Limb (tissue), 2 donors: ENCODE measurements around the gene MAGI2.

Experiments
- DNase-seq, 2 donors: peaks; one replicate each; pipeline ENCODE4 v3.0.0-alpha.2; 2016; ENCODE audit errors: extremely low spot score in 2 of 2

Gene MAGI2

DNA sequence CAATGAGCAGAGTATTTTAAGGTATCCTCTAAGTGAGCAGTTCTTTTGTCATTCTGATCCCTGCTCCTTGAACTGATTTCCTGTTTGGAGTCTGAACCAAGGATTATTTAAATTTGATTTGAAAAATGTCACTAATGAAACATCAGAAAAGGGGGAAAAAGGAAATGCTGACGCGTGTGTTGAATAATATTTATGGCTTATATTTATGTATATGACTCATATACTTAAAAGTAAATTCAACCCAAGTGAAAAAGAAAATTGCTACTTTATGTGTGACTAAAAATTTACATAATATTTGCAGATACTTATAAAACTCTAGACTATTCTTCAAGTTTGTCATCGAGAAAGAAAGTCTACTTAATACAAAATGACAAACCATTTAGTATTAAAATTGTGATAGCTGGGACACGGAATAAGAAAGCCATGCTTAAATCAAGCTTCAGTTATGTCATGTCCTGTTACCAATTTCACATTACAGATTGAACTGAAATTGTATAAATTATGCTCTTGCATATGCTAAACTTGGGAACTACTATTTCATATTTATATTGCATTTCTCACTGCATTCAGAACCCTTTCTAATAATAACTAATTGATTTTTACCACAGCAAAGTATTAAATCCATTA is 649.9 kb downstream of the MAGI2 start:
- DNase-seq: no peak

DNA sequence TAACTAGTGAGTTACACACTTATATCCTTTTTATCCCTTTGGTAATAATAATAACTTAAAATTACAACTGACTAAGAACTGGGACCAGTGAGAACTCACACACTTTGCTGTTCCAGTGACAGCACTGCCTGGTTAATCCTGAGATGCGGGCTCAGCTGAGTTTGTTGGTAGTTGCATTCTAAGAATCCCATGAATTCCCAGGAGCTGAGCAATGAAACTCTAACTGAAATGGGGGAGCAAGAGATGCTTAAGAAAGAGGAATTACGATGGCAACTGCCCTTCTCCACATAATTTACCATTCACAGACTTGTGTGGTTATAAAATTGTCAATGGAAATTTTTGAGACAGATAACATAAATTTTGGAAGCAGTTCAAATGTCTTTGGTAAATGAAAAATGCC is 659.4 kb downstream of the MAGI2 start:
- no peak for DNase-seq

DNA sequence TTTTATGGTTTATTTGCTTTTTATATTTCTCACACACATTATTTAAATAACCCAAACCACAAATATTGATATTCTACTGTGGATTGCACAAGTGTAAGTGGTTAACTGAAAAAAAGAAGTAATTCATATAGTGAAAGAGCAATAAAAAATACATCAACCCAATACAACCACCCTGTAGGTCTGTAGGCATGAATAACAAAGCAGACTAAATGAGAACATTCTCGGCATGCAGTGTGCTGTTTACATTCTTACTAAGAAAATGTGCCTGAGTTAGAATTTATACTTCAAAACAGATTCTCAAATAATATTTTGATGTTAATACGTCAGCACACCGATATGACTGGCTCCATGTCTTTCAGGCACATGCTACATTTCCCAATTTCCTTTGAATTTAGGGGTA is 660.8 kb downstream of the MAGI2 start:
- no peak for DNase-seq

DNA sequence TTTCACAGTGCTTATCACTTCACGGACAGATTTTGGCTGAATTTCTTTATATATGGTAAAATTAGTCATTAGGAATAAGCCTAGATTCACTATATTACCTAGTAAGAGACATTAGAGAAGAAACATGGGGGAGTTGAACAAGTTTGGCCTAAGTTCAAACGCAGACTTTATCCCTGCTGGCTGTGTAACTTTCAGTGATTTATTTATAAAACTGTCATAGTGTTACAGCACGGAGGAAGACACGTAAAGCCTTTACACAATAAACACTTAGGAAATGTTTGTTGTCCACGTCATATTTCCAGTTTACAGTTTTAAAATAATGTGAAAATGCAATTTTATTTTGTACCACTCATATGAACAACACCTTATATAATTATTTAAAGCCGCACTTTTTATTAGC is 661.5 kb downstream of the MAGI2 start:
- no peak for DNase-seq

DNA sequence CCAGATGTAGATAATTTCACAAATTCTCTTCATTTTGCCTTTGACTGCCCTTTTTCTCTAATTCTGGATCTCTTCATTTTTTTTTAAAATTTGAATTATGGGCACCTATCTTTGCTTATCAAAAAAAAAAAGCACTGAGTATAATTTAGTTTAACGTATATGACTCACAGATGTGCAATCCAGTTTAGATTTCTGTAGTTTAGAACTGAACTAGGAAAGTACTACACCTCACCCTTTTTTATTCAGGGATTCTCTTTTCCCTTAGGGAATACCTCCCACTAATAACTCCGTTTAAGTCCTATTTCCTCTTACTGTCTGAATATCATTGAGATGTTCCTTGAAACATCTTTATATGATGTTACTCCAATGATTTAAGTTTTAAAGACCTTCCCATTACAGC is 665.0 kb downstream of the MAGI2 start:
- DNase-seq: no peak

GRCh38 chr7:78787854-78788253 is 665.6 kb downstream of the MAGI2 start:
- no peak for DNase-seq

DNA sequence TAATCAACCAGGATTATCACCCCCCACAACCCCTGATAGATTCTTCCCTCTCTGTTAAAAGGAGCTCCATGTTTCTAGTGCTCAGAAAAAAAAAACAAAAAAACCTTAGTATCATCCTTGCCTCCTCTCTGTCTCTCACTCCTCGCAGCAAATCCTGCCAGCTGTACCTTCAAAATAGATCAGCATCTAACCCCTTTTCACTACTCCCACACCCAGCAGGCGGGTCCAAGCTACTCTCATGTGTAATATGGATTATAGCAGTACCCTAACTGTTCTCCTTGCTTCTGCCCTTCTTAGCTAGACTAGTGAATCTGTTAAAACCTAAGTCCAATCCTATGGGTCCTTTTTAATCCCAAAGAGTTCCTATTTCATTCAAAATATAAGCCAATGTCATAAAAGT is 667.4 kb downstream of the MAGI2 start:
- no peak for DNase-seq

GRCh38 chr7:78783179-78783962 is 670.1 kb downstream of the MAGI2 start:
- DNase-seq: no peak

GRCh38 chr7:78780560-78780959 is 672.9 kb downstream of the MAGI2 start:
- no peak for DNase-seq

DNA sequence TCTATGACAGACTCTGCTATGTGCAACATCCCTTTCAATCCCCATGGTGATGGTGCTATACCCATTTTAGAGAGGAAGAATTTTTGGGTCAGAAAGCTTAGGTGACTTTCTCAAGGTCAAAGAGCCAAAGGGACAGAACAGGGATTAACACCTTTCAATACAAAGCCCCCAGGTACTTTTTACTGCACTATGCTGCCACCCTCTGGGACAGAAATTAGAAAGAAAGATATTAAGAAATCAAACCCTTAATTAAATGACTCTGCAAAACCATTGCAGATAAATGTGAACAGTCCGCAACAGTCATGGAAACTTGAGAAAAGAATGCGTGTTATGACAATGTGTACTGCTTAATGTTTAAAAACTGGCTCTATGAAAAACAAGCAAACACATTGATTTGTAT is 673.7 kb downstream of the MAGI2 start:
- no peak for DNase-seq

- no peak for DNase-seq
Measured at GRCh38 chr7:78777829-78778228, 675.6 kb downstream of the MAGI2 start.

DNA sequence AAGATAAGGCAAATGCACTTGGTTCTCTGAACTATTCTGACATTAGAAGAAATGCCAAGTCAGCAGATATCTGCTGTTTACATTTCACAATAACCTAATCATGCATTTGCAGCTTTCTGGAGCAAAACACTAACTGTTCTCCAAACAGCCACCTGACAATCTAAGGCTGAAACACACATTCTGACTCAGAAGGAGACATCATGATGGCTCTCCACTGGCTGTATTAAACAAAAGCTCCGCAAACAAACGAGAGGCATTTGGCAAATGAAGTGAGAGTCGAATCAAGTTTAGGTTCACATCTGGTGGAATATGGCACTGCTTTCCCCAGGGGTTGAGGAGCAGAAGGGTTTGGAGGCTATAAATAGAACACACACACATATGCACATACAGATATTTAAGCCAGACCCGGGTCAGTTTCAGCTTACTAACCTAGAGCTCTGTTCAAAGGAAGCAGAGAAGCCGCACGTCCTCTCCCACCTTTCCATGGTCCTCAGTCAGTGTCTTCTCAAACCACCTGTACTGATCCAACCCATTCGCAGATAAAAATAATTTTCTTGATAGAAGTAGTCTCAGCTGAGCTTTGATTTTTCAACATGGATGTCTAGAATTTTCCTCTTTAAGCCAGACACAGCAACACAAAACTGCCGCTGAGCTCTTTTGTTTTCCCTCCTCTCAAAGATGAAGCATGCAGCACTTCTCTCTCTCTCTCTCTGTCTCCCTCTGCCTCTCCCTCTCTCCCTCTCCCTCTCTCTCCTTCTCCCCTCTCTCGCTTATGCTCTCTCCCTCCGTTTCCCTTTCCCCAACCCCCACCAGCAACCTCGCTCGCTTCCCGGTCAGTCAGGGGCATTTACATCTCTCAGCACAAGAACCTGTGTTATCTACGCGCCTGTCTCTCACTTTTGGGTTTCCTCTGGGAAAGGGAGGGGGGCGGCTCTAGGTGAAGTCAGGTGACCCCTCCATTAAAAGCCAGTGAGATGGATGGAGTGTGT is 682.8 kb downstream of the MAGI2 start:
- DNase-seq: peak in 1 of 2 donors; percentile 48

DNA sequence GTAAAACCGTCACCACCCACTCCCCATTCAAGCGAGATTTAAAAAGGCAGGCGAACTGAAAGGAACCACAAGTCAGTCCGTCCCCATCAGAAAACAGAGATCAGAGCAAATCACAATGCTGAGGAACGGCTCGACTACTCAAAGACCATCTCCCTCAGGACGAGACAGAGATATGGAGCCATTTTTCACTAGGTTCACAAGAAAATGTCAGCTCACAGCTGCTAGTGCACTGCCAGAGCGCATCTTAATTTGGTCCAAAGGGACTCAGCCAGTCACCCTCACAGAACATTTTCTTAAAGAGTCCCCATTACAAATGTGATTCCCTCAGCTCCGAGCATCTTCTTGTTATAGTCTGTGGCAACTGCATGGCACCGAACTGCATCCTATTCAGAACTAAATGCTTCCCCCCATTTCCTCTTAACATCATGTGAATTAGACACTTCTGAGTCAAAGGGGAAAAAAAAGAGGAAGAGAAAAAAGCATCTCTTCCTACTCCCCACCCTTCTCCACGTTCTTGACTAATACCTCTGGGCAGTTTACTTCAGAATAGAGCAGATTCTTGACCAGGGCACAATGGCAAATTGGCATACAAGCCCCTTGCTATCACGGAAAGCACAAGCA is 683.9 kb downstream of the MAGI2 start:
- DNase-seq: peak in 1 of 2 donors; percentile 41

GRCh38 chr7:78768859-78769258 is 684.6 kb downstream of the MAGI2 start:
- peak in 1 of 2 donors; percentile 34 for DNase-seq

GRCh38 chr7:78765943-78766729 is 687.3 kb downstream of the MAGI2 start:
- DNase-seq: no peak

GRCh38 chr7:78764571-78764970 is 688.9 kb downstream of the MAGI2 start:
- no peak for DNase-seq

DNA sequence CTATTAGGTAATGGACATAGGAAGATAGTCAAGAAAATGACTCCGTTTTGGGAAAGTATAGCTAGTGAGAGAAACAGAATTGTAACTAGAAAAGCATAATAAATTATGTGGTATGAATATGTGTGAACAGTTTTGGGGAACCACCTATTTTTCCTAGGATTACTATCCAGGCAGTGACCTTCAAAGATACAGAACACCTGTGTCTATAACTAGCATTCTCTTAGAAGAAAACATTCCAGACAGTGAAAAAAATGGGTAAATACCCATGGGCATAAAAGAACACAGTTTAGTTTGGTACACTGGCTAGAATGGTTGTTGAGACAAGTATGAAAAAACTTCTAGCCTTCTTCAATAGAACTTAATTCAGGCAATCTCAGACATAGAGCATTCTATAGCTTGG is 690.8 kb downstream of the MAGI2 start:
- DNase-seq: no peak

DNA sequence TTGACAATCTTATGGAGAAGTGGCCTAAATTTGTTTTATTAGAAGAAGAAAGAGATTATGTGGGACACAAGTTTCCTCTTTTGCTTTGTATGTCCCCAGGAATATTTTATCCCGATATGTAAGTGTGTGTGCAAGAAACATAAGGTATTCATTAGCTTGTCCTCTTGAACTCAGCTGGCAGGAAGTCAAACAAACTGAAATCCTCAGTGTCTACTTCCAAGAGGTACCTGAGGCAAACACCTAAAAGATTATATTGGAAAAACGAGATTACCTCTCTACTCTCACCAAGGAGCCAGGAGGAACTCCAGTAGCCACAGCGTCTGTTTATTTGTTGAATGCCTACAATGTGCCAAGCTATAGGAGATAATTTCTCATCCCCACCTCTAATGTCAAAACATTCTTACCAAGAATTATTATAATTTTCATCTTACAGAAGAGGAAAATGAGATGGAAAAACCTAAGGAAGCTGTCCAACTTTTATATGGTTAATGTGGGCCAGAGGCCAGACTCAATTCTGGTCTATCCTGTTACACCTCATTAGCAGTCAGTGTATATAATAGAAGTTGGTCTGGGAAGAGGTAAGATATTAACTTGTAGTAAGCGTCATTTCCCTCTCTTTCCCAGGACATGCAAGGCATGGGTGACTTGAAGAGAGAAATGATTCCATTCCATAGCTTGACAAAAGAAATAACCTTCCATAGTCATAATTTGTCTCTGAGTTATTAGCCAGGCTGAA is 692.7 kb downstream of the MAGI2 start:
- DNase-seq: no peak

DNA sequence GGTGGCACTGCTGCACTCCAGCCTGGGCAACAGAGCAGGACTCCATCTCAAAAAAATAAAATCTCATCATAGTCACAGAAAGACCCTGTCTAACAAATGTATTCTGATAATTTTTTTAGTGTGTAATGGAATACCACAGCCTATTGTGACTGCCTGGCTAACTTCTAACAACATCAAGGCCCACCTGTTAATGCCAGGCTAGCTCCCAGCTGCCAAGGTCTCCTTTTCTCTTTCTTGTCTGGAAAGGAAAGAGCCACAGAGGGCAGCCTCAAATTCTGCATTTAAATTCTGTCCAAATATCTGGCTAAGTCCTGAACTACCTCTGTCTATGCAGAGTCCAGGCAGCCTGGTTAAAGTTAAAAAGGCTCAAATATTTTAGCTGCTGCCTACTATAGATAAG is 700.9 kb downstream of the MAGI2 start:
- no peak for DNase-seq

- no peak for DNase-seq
Measured at GRCh38 chr7:78751253-78751652, 702.2 kb downstream of the MAGI2 start.
